D721Med (cell line): ENCODE measurements around the gene ABHD18.
A peak's percentile ranks its signal among the peaks of the same experiment; 100 is the strongest.
"Not testable (repeated sequence)": the region's sequence is repeated elsewhere in the genome, so short reads cannot be mapped to it uniquely, and the experiment has no call there.

ENCODE experiments used
- DNase-seq: peaks from one replicate; pipeline ENCODE4 v3.0.0; 2011; ENCODE audit warnings: low spot score; ENCODE audit not compliant: insufficient read length
- FAIRE-seq: peaks from 2 replicates; lab custom pipeline; 2011; peaks lifted over from hg19 to GRCh38; lab: Jason Lieb, UNC
- CTCF ChIP-seq: IDR thresholded peaks from 2 replicates; pipeline ENCODE4 v1.5.1; 2012; ENCODE audit warnings: mild to moderate bottlenecking, control low read depth; ENCODE audit not compliant: insufficient read depth; ENCODE audit errors: missing control alignments

ABHD18 gene

DNA sequence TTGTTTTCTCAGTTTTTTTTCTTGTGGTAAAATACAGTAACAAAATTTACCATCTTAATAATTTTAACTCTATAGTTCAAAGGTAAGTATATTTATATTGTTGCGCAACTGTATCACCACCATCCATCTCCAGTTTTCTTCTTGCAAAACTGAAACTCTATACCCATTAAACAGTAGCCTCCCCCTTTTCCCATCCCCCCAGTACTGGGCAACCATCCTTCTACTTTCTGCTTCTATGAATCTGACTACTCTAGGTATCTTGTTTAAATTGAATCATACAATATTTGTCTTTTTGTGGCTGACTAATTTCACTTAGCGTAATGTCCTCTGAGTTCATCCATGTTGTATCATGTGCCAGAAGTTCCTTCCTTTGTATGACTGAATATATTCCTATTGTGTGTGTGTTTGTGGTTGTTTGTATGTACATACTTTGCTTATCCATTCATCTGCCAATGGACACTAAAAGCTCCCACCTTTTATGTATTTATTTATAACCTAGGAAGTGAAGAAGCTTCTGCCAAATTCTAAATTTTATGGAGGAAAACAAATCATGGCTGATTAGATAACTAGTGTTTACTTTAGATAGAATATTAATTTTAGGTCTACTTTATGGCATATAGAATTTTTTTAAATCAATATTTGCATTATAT, 10.0 kb downstream of the ABHD18 start:
- TF ChIP-seq CTCF, result no peak
- FAIRE-seq, result no peak
- no peak for DNase-seq

- FAIRE-seq (no peak), DNase-seq (no peak)
- no peak for TF ChIP-seq CTCF
These were observed 13.7 kb downstream of the ABHD18 start for GRCh38 chr4:127978930-127979329.

DNA sequence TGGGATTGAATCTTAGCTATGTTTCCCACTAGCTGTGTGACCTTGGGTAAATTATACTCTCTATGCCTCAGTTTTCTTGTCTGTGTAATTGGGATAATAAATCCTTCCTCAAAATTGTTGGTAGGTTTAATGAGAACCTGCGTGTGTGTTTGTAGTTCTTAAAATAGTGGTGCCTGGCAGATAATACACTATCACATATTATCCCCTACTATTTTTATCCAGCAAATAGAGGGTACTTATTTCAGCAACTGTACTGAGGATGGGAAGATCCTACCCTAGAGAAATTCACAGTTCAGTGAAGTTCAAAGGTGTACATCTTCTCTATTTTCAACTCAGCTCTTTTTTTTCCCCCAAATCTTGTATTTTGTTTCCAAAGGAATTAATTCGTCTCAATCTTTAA, 17.2 kb downstream of the ABHD18 start:
- no peak for TF ChIP-seq CTCF
- FAIRE-seq, result no peak
- DNase-seq, result no peak

DNA sequence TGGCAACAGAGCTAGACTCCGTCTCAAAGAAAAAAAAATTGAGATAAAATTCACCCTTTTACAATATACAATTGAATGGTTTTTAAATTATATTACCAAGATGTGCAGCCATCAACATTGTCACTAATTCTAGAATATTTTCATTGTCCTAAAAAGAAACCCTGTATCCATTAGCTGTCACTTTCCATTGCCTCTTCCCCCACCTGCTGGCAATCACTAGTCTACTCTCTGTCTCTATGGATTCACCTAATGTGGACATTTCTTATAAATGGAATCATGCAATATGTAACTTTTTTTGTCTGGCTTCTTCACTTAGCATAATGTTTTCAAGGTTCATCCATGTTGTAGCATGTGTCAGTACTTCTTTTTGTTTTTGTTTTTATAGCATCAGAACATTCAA, 20.8 kb downstream of the ABHD18 start:
- FAIRE-seq, result no peak
- TF ChIP-seq CTCF, result peak; percentile 2
- DNase-seq, result no peak

DNA sequence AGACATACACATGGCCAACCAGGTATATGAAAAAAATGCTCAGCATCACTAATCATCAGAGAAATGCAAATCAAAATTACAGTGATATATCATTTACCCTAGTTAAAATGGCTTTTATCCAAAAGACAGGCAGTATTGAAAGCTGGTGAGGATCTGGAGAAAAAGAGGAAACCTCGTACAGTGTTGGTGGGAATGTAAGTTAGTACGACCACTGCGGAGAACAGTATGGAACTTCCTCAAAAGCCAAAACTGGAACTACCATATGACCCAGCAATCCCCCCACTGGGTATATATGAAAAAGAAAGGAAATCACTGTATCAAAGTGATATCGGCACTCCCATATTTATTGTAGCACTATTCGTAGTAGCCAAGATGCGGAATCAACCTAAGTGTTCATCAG, 23.4 kb downstream of the ABHD18 start:
- FAIRE-seq (no peak), DNase-seq (no peak)
- no peak for TF ChIP-seq CTCF

DNA sequence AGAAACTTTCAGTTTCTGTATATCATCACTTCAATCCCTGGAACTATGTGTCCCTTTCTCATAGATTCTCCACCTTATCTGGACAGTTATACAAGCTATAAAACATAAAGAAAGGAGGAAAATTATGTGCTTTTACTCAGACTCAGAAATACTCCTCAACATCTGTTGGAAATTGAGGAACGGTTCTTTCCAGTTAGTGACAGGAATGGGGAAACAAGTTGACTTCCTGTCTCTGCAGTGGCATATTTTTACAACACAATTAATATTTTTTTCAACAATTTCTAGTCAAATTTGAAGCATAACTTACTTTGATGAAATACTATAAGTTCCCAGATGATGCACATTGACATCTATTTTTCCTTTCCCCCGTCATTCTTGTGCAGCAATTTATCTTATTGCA, 27.9 kb downstream of the ABHD18 start:
- no peak for TF ChIP-seq CTCF
- DNase-seq (no peak), FAIRE-seq (no peak)

- DNase-seq (no peak), FAIRE-seq (no peak)
- TF ChIP-seq CTCF, result no peak
These were observed 30.6 kb downstream of the ABHD18 start for GRCh38 chr4:127995776-127996175.

- not testable (repeated sequence) for DNase-seq, FAIRE-seq
These were observed 31.3 kb downstream of the ABHD18 start for GRCh38 chr4:127996521-127996920.
